ENCODE results near the gene CD4.
"Not testable (repeated sequence)": the region's sequence is repeated elsewhere in the genome, so short reads cannot be mapped to it uniquely, and the experiment has no call there.

Gene CD4

DNA sequence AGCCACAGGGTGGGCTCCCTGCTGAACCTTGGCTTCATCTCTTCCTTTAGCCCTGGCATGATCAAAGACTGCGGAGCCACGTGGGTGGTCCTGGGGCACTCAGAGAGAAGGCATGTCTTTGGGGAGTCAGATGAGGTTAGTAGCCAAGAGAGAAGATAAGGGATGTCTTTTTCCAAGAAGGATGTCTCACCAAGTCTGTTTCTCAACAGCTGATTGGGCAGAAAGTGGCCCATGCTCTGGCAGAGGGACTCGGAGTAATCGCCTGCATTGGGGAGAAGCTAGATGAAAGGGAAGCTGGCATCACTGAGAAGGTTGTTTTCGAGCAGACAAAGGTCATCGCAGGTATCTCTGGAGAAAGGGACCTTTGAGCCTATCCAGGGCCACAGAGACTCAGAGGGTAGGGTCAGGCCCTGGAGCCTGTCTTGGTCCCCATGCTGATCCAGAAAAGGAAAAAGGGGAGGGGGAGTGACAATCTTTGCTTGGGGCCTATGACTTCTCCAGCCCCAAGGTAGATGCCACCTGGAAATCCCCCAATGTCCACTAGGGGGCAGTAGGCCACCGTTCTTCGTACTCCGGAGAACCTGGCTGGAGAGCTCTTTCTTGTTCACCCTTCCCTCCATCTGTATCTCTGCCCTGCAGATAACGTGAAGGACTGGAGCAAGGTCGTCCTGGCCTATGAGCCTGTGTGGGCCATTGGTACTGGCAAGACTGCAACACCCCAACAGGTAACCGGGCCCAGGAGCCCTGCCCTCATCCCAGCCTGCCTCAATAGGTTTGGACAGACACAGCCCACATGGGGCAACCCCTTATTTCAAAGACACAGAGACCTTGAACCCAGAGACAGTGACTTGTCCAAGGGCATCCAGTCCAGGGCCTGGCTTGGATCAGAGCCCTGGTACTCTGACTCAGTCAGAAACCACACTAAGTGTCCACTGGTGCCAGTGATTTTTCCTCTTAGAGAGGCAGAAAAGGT is 80.0 kb downstream of the CD4 start:
- no peak for DNase-seq

DNA sequence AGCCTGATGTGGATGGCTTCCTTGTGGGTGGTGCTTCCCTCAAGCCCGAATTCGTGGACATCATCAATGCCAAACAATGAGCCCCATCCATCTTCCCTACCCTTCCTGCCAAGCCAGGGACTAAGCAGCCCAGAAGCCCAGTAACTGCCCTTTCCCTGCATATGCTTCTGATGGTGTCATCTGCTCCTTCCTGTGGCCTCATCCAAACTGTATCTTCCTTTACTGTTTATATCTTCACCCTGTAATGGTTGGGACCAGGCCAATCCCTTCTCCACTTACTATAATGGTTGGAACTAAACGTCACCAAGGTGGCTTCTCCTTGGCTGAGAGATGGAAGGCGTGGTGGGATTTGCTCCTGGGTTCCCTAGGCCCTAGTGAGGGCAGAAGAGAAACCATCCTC is 81.0 kb downstream of the CD4 start:
- DNase-seq = not testable (repeated sequence)
